NCI-H774 (cell line): ENCODE results near the gene RSBN1.
"Not testable (repeated sequence)": the region's sequence is repeated elsewhere in the genome, so short reads cannot be mapped to it uniquely, and the experiment has no call there.

ENCODE experiments used
- DNase-seq: peaks from one replicate; lab custom pipeline; 2025; lab: John Stamatoyannopoulos, UW

The RSBN1 gene

GRCh38 chr1:113811888-113812660 is at the start of gene RSBN1:
RSBN1 (minus strand) TSS chr1:113812476; CDS start chr1:113812412, 64 bp downstream.
- peak; percentile 98 for DNase-seq

- no peak for DNase-seq
Measured at GRCh38 chr1:113861641-113862040, 49.4 kb upstream of the RSBN1 start.

- no peak for DNase-seq
Measured at GRCh38 chr1:113860891-113861290, 48.6 kb upstream of the RSBN1 start.

- DNase-seq = no peak
Measured at GRCh38 chr1:113859478-113860175, 47.4 kb upstream of the RSBN1 start.

- DNase-seq = no peak
Measured at GRCh38 chr1:113858982-113859381, 46.7 kb upstream of the RSBN1 start.

GRCh38 chr1:113858418-113858817 is 46.1 kb upstream of the RSBN1 start:
- no peak for DNase-seq

GRCh38 chr1:113857776-113858175 is 45.5 kb upstream of the RSBN1 start:
- no peak for DNase-seq

- DNase-seq = no peak
Measured at GRCh38 chr1:113856401-113856790, 44.1 kb upstream of the RSBN1 start.

GRCh38 chr1:113855630-113856400 is 43.5 kb upstream of the RSBN1 start:
- no peak for DNase-seq

- no peak for DNase-seq
Measured at GRCh38 chr1:113854234-113854633, 42.0 kb upstream of the RSBN1 start.

- DNase-seq = not testable (repeated sequence)
Measured at GRCh38 chr1:113852694-113853093, 40.4 kb upstream of the RSBN1 start.

GRCh38 chr1:113850127-113850796 is 38.0 kb upstream of the RSBN1 start:
- no peak for DNase-seq

GRCh38 chr1:113849072-113849471 is 36.8 kb upstream of the RSBN1 start:
- no peak for DNase-seq

- no peak for DNase-seq
Measured at GRCh38 chr1:113846391-113847035, 34.2 kb upstream of the RSBN1 start.

- no peak for DNase-seq
Measured at GRCh38 chr1:113836534-113836933, 24.3 kb upstream of the RSBN1 start.

GRCh38 chr1:113835686-113836290 is 23.5 kb upstream of the RSBN1 start:
- peak; percentile 24 for DNase-seq

- no peak for DNase-seq
Measured at GRCh38 chr1:113834716-113835115, 22.4 kb upstream of the RSBN1 start.

- no peak for DNase-seq
Measured at GRCh38 chr1:113830039-113830438, 17.8 kb upstream of the RSBN1 start.

GRCh38 chr1:113821916-113822315 is 9.6 kb upstream of the RSBN1 start:
- DNase-seq = no peak

GRCh38 chr1:113818578-113818977 is 6.3 kb upstream of the RSBN1 start:
- DNase-seq = no peak

- no peak for DNase-seq
Measured at GRCh38 chr1:113813218-113813617, 942 bp upstream of the RSBN1 start.
